Vein endothelial cell (primary cell): ENCODE measurements around the gene C5orf46. TPM values are rescaled to one million over a fixed set of nuclear protein-coding genes. Genes with fewer than 3 reads are reported as not detected.

Experiments
- total RNA-seq: library from RNA; depleted of rRNA; stranded (reverse); fragments of >200 nt; gene quantifications from 2 replicates; pipeline ENCODE4 v1.2.3, GENCODE V29; 2012

C5orf46 gene
- not detected in 2 replicates for total RNA-seq

DNA sequence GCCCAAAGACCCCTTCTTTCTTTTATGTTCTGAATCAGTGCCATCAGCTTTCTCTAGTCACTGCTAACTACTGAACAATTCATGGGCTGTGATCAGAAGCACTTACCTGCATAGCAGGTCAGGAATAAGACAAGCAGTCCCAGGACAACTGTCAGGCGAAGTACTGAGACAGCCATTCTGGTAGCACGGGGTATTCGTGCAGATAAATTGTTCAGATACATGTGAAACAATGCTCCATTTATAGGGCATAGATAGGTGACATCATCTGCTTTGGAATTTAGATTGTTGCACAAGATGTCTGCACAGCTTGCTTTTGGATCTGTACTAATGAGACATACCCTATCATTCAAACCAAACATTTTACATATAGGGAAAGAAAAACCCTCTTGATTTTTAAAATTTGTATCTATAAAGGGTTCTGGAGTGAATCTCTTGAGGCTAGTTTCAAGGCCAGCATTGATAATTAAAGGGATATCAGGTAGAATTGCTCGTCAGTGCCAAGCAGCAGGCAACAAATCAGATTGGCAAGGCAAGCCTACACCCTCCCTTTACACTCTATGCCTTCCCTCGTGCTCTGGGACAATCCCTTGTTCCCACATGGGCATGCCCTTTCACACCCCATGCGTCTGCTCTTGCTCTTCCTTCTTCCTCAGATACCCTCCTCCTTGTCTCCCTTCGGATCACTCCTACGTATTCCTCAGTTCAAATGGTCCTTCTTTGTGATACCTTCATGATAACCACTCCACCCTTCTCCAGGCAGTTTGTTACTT is at the start of gene C5orf46:
Gene C5orf46, minus strand, starts transcription at position 213 of the 770 bp plus-strand sequence. Its CDS starts 37 bp downstream, at position 176.

DNA sequence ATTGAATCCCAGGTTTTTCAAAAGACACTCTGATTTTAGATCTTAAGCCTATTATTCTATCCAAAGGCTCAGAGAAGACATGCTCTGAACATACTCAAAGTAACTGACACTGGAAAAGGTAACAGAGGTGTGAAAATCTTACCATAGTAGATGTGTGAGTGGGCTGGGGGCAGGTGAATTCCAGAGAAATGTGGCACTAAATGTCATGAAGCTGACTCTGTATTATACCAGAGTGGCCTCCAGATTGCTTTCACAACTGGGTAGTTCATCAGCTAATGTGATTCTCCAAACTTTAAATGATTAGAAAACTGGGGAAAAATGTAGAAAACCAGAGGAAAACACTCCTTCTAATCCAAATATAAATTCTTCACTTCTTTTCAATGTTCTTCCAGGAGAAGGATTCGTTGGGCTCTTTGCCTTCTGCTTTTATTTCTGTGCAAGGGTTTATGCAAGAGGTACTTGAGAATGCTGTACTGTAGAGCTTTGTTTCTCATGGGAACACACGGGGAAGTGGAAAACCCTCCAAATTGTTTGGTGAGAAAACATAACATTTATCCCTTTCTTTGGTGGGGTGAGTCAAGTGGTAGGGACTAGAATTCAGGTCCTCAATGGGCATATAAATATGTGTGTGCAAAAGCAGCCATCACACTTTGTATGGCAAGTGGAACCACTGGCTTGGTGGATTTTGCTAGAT is 28.1 kb downstream of the C5orf46 start, which contains the start of gene SCGB3A2:
Gene SCGB3A2, plus strand, starts transcription at position 646 of the 694 bp plus-strand sequence. CDS start 93 bp downstream, outside the sequence.

Other genes with a start within 250 kb of the C5orf46 start
- gene JAKMIP2, start 123.8 kb downstream of the C5orf46 start, total RNA-seq, result not detected in 2 replicates
- not detected in 2 replicates for gene SPINK1, start 74.9 kb downstream of the C5orf46 start, total RNA-seq
- gene SCGB3A2, start 27.8 kb downstream of the C5orf46 start, total RNA-seq, result not detected in 2 replicates
- gene SPINK5, start 157.4 kb upstream of the C5orf46 start, total RNA-seq, result 0.10 TPM in 1 of 2 replicates, not detected in the other